BLaER1 treated with 17β-estradiol and CSF1 and Interleukin-3, amounts not matched to agents 10 nM and 100 nM (cell line): Measurements from ENCODE around the gene TMEM127.

Source experiments
- H3K27ac ChIP-seq, 11 experiments: shearing (Covaris generic); formaldehyde crosslinking; 2 replicates each; pipeline ENCODE4 v1.8.1; 2022
- H3K27me3 ChIP-seq, 11 experiments: shearing (Covaris generic); formaldehyde crosslinking; 2 replicates each; pipeline ENCODE4 v1.8.1; 2022
- H3K36me3 ChIP-seq, 11 experiments: shearing (Covaris generic); formaldehyde crosslinking; 2 replicates each; pipeline ENCODE4 v1.8.1; 2022
- H3K4me1 ChIP-seq, 10 experiments: shearing (Covaris generic); formaldehyde crosslinking; 2 replicates each; pipeline ENCODE4 v1.8.1; 2022
- H3K4me2 ChIP-seq, 11 experiments: shearing (Covaris generic); formaldehyde crosslinking; 2 replicates each; pipeline ENCODE4 v1.8.1; 2022
- H3K4me3 ChIP-seq, 10 experiments: shearing (Covaris generic); formaldehyde crosslinking; 2 replicates each; pipeline ENCODE4 v1.8.1; 2022
- H3K9ac ChIP-seq, 11 experiments: shearing (Covaris generic); formaldehyde crosslinking; 2 replicates each; pipeline ENCODE4 v1.8.1; 2022
- H3K9me3 ChIP-seq, 11 experiments: shearing (Covaris generic); formaldehyde crosslinking; replicated peaks in 1 of 11; 2 replicates each; pipeline ENCODE4 v1.8.1; 2022
- H4K20me1 ChIP-seq, 11 experiments: shearing (Covaris generic); formaldehyde crosslinking; 2 replicates each; pipeline ENCODE4 v1.8.1; 2022
- Cebpa-rat ChIP-seq, 11 experiments: shearing (Covaris generic); IDR thresholded peaks; 2 replicates each; pipeline ENCODE4 v1.8.1; 2022

TMEM127 gene

DNA sequence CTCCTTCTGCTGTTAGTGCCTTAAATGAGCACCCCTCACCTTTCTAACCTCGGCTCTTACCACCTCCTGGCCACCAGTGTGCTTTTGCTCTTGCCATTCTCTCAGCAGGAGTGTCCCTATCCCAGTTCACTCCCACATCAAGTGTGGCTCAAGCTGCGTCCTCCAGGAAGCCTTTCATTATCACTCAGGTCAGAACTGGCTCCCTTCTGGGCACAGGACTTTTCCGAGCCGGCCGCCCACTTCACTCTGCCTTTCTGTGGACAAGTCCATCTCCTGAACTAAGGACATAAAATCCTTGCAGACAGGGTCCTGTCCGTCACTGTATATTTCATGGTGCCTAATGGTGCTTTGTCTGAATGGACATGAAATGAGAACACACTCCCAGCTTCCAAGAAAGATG lies 15.6 kb downstream of the TMEM127 start:
- H3K27ac ChIP-seq, result no peak overlapping the region; a peak in 2 of 22 replicates
- TF ChIP-seq Cebpa-rat (IDR thresholded peaks at IDR 0.05), result no peak
- H3K4me2 ChIP-seq, result peak overlapping the region in 3 of 11 experiments; percentile 8 to 58 (median 49); a peak in 2 of 22 replicates
- H3K4me1 ChIP-seq, result peaks cover 35 to 82% (median 55%) of the 10 kb centered on the region in 10 experiments
- no peak overlapping the region for H3K4me3 ChIP-seq
- H3K27me3 ChIP-seq, result no peaks in the 10 kb centered on the region
- H3K9ac ChIP-seq, result peak overlapping the region in 3 of 11 experiments; percentile 11 to 34 (median 24); a peak in 2 of 22 replicates
- H4K20me1 ChIP-seq, result peaks cover 0 to 31% (median 0%) of the 10 kb centered on the region in 11 experiments; a peak in 7 of 22 replicates
- peaks cover 54 to 60% (median 57%) of the 10 kb centered on the region in 11 experiments for H3K36me3 ChIP-seq
- H3K9me3 ChIP-seq, result no peaks in the 10 kb centered on the region

DNA sequence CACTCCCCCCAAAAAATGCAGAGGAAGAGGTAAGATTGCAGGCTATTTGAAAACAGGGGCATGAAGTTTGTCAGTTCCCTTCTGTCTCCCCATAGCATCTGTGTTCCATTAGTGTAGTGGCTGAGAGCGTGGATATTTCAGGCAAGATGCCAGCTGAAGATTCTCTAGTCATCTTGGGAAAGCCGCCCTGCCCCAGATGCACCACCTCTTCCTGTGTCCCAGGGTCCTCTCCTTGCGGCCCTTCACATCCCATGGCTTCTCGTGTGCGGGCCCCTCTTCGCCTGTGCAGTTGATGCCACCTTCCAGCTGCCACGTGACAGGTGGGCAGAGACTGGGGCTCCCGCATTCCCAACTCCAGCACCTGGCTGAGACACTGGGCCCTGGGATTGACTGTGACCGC lies 16.1 kb downstream of the TMEM127 start:
- peaks cover 40 to 82% (median 55%) of the 10 kb centered on the region in 10 experiments for H3K4me1 ChIP-seq
- H3K27me3 ChIP-seq, result no peaks in the 10 kb centered on the region
- H3K4me2 ChIP-seq, result no peak overlapping the region

DNA sequence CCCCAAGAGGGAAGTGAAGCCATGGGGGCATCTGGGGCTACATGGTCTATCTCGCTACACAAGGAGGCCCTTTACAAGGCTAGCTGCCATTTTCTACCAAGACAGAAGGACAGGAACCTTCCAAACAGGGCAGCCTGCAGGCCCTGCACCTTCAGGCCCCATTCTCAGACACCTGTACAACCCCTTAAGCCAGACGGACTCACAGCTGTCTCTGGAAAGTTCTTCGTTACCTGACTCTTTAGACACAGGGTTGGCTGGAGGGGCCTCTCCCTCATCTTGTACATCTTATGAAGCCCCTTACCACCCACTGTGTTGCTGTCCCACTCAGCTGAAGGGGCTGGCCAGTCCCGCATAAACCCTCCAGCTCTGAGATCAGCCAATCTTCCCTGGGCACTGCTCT lies 17.2 kb downstream of the TMEM127 start:
- H3K27ac ChIP-seq, result no peak overlapping the region
- H3K9me3 ChIP-seq, result no peaks in the 10 kb centered on the region
- no peak for TF ChIP-seq Cebpa-rat (IDR thresholded peaks at IDR 0.05)
- H4K20me1 ChIP-seq, result peaks cover 0 to 16% (median 0%) of the 10 kb centered on the region in 11 experiments; a peak in 4 of 22 replicates
- peaks cover 38 to 87% (median 55%) of the 10 kb centered on the region in 10 experiments for H3K4me1 ChIP-seq
- no peaks in the 10 kb centered on the region for H3K27me3 ChIP-seq
- no peak overlapping the region for H3K9ac ChIP-seq
- no peak overlapping the region for H3K4me3 ChIP-seq
- peak overlapping the region in 2 of 11 experiments; percentile 75 to 93; a peak in 3 of 22 replicates for H3K4me2 ChIP-seq
- H3K36me3 ChIP-seq, result peaks cover 38 to 45% (median 42%) of the 10 kb centered on the region in 11 experiments

More for the DNA sequence above, 16.1 kb downstream of the TMEM127 start:
- peaks cover 0 to 26% (median 0%) of the 10 kb centered on the region in 11 experiments; a peak in 6 of 22 replicates for H4K20me1 ChIP-seq
- no peak for TF ChIP-seq Cebpa-rat (IDR thresholded peaks at IDR 0.05)
- H3K36me3 ChIP-seq, result peaks cover 49 to 55% (median 52%) of the 10 kb centered on the region in 11 experiments
- no peak overlapping the region for H3K4me3 ChIP-seq
- no peak overlapping the region; a peak in 1 of 22 replicates for H3K9ac ChIP-seq
- peak overlapping the region in 1 of 11 experiments; percentile 5; a peak in 2 of 22 replicates for H3K27ac ChIP-seq
- H3K9me3 ChIP-seq, result no peaks in the 10 kb centered on the region

DNA sequence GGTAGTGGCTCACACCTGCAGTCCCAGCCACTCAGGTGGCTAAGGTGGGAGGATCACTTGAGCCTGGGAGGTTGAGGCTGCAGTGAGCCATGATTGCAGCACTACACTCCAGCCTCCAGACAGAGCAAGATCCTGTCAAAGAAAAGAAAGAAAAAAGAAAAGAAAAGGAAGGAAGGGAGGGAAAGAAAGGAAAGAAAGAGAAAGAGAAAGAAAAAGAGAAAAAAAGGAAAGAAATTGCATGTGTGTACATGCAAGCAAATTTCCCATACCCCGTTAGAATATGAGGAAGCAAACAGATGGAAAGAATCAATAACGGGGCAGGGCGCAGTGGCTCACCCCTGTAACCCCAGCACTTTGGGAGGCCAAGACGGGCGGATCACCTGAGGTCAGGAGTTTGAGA lies 17.9 kb downstream of the TMEM127 start:
- H3K4me3 ChIP-seq, result no peak overlapping the region
- peak overlapping the region in 6 of 11 experiments; percentile 57 to 93 (median 78); a peak in 11 of 22 replicates for H3K4me2 ChIP-seq
- no peak for TF ChIP-seq Cebpa-rat (IDR thresholded peaks at IDR 0.05)
- H3K27me3 ChIP-seq, result no peaks in the 10 kb centered on the region
- H3K4me1 ChIP-seq, result peaks cover 43 to 94% (median 61%) of the 10 kb centered on the region in 10 experiments
- H3K27ac ChIP-seq, result peak overlapping the region in 4 of 11 experiments; percentile 83 to 93 (median 86); a peak in 5 of 22 replicates
- H3K9me3 ChIP-seq, result no peaks in the 10 kb centered on the region
- H4K20me1 ChIP-seq, result peaks cover 0 to 12% (median 0%) of the 10 kb centered on the region in 11 experiments; a peak in 3 of 22 replicates
- H3K36me3 ChIP-seq, result peaks cover 31 to 38% (median 34%) of the 10 kb centered on the region in 11 experiments
- H3K9ac ChIP-seq, result 0 out of 22 replicates have a peak overlapping the region, but pooled peaks of 1 of the 11 experiments have one; percentile 9

DNA sequence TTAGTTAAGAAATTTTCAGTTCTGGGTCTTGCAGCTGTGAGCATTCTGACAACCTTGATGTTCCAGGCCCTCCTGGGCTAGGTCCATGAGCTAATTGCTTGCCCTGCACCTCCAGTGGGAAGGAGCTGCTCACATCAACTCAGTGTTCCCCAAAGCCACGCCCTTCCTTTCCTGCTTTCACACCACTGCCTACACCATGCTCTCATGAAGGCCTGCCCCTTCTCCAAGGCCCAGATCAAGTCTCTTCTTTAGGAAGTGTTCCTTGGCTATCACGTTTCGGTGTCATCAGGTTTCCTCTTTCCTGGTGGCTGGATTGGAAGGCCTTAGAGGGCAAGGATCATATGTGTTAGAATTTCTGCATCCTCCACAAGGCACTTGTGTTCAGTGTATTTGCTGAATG lies 18.8 kb downstream of the TMEM127 start:
- no peak overlapping the region for H3K4me3 ChIP-seq
- no peaks in the 10 kb centered on the region for H3K9me3 ChIP-seq
- H3K27me3 ChIP-seq, result no peaks in the 10 kb centered on the region
- H4K20me1 ChIP-seq, result peaks cover 0 to 4% (median 0%) of the 10 kb centered on the region in 11 experiments; a peak in 2 of 22 replicates
- H3K9ac ChIP-seq, result peak overlapping the region in 6 of 11 experiments; percentile 49 to 72 (median 63); a peak in 8 of 22 replicates
- H3K4me1 ChIP-seq, result peaks cover 52 to 93% (median 69%) of the 10 kb centered on the region in 10 experiments
- H3K36me3 ChIP-seq, result peaks cover 22 to 29% (median 25%) of the 10 kb centered on the region in 11 experiments
- TF ChIP-seq Cebpa-rat (IDR thresholded peaks at IDR 0.05), result no peak
- peak overlapping the region; percentile 57 to 93 (median 75) for H3K4me2 ChIP-seq
- peak overlapping the region; percentile 76 to 93 (median 83); a peak in 21 of 22 replicates for H3K27ac ChIP-seq

DNA sequence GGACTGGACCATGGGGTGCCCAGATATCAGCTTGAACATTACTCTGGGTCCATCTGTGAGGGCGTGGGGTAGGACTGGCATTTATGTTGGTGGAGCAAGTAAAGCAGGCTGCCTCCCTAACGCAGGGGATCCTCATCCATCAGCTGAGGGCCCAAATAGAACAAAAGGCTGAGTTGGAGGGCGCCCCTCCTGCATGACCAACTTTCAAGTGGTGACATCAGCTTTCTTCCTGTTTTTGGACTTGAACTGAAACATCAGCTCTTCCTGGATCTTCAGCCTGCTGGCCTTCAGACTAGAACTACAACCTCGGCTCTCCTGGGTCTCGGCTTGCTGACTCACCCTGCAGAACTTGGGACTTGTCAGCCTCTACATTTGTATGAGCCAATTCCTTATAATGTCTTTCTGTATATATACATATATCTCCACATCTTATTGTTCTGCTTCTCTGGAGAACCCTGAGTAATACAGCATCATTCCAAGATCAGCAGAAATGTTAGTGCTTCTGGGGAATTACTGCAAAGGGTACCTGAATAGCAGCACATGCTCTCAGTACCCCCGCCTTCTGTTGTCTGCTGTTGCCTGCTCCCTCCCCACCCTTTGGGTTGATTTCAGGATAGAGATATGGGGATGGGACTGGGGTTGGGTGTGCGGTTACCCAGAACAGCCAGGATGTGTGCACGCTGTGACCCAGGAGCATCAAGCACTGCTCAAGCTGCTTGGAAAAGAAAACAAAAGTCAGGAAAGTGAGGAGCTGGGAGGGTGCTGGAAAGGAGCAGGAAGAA lies 20.0 kb downstream of the TMEM127 start:
- peaks cover 59 to 93% (median 70%) of the 10 kb centered on the region in 10 experiments for H3K4me1 ChIP-seq
- peak overlapping the region; percentile 57 to 93 (median 75) for H3K4me2 ChIP-seq
- H3K27ac ChIP-seq, result peak overlapping the region; percentile 76 to 93 (median 84)

DNA sequence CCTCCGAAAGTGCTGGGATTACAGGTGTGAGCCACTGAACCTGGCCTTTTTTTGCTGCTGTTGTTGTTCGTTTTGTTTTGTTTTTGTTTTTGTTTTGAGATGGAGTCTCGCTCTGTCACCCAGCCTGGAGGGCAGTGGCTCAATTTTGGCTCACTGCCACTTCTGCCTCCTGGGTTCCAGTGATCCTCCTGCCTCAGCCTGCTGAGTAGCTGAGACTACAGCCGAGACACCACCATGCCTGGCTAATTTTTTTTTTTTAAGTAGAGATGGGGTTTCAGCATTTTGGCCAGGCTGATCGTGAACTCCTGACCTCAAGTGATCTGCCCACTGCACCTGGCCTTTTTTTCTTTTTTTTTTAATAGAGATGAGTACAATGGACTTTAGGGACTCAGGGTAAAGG lies 22.0 kb downstream of the TMEM127 start:
- Histone ChIP-seq H3K9me3 (no peaks in the 10 kb centered on the region), H3K9ac (no peak overlapping the region), H3K27ac (peak overlapping the region in 9 of 11 experiments; percentile 12 to 97 (median 93); a peak in 15 of 22 replicates), H3K36me3 (peaks cover 0 to 8% (median 0%) of the 10 kb centered on the region in 11 experiments; a peak in 5 of 22 replicates), H3K4me3 (no peak overlapping the region), H4K20me1 (no peaks in the 10 kb centered on the region), H3K4me2 (peak overlapping the region in 3 of 11 experiments; percentile 81 to 93 (median 85); a peak in 1 of 22 replicates), H3K4me1 (peaks cover 61 to 98% (median 71%) of the 10 kb centered on the region in 10 experiments), H3K27me3 (no peaks in the 10 kb centered on the region)
- no peak for TF ChIP-seq Cebpa-rat (IDR thresholded peaks at IDR 0.05)

More for the DNA sequence above, 20.0 kb downstream of the TMEM127 start:
- no peaks in the 10 kb centered on the region for H3K9me3 ChIP-seq
- no peak overlapping the region for H3K4me3 ChIP-seq
- H3K9ac ChIP-seq, result peak overlapping the region; percentile 49 to 75 (median 65); a peak in 20 of 22 replicates
- H4K20me1 ChIP-seq, result no peaks in the 10 kb centered on the region
- no peaks in the 10 kb centered on the region for H3K27me3 ChIP-seq
- peaks cover 13 to 19% (median 15%) of the 10 kb centered on the region in 11 experiments; a peak in 20 of 22 replicates for H3K36me3 ChIP-seq
- no peak for TF ChIP-seq Cebpa-rat (IDR thresholded peaks at IDR 0.05)

DNA sequence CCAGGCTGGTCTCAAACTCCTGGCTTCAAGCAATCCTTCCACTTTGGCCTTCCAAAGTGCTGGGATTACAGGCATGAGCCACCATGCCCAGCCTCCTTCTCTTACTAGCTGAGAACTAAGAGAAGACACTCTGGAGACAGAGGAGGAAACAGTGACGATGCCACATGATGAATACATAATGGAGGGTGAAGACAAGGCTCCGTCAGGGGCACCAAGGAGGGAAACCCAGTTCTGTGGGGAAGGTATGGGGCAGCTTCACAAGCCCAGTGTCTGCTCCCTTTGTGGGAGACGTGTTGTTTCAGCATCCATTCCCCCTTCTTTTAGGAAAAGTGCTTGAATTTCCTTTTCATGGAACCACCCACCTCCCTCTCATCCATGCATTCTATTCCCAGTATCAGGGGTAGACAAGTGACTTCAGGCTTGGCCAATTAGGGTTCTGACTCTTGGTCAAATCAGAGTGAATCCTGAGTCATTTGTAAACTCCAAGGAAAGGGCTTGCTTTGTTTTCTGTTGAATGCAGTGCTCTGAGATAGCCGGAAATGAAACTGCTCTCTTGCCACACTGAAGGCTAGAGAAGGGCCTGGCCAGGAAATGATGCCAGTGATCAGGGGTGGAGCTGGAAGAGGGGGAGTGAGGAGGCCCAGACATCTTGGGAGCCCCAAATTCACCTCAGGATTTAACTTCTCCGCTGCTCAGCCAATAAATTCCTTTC lies 23.7 kb downstream of the TMEM127 start:
- Histone ChIP-seq H3K27me3 (no peaks in the 10 kb centered on the region), H3K9ac (peak overlapping the region; percentile 72 to 85 (median 82)), H3K4me2 (peak overlapping the region; percentile 81 to 97 (median 88)), H4K20me1 (no peaks in the 10 kb centered on the region), H3K36me3 (peaks cover 0 to 17% (median 4%) of the 10 kb centered on the region in 11 experiments; a peak in 9 of 22 replicates), H3K9me3 (no peaks in the 10 kb centered on the region), H3K4me3 (peak overlapping the region in 9 of 10 experiments; percentile 24 to 51 (median 37); a peak in 13 of 20 replicates), H3K4me1 (peaks cover 56 to 80% (median 62%) of the 10 kb centered on the region in 10 experiments), H3K27ac (peak overlapping the region; percentile 89 to 97 (median 94))
- peak in 10 of 11 experiments; percentile 33 to 74 (median 52); a peak in 13 of 22 replicates for TF ChIP-seq Cebpa-rat (IDR thresholded peaks at IDR 0.05)
